H1 (cell line): Measurements from ENCODE around the gene BTRC. TPM values are rescaled to one million over a fixed set of nuclear protein-coding genes. Genes with fewer than 3 reads are reported as not detected.

Experiments
- polyA plus RNA-seq, 7 experiments: library from polyadenylated mRNA; depleted of rRNA in 3 of 7; stranded (reverse) in 5 of 7; unstranded in 2 of 7; fragments of >200 nt in 5 of 7; fragments of 200-250 nt in 2 of 7; gene quantifications; 1 replicate in 5 of 7; 2 replicates in 1 of 7; 4 replicates in 1 of 7; pipeline versions ENCODE4 v1.2.1 to v1.2.3, GENCODE V29; 2011 to 2013; ENCODE audit warnings: missing spikeins in 2 of 7, mixed read lengths in 2 of 7
- total RNA-seq: library from RNA; stranded (reverse); fragmentation: NEBNext Ultra II Directional; extraction: Animal tissue kit (Norgen Biotek cat#: 25700); gene quantifications from 2 replicates; pipeline ENCODE4 v1.2.1, GENCODE V29; 2021
- TF ChIP-seq, protein P1 (sequence below): fragments of 300-600 bp; sonication (generic); IDR thresholded peaks from 2 replicates; pipeline ENCODE4 v1.7.1; 2012; ENCODE audit warnings: low read length, moderate library complexity, mild to moderate bottlenecking, inconsistent platforms; ENCODE audit not compliant: insufficient replicate concordance

The BTRC gene
- total and polyA plus RNA-seq, 2 of the 8 experiments (the other 6 are each of a cell fraction or from before 2014, with no cell fraction given): 9.9 to 24.7 TPM

GRCh38 chr10:101482568-101482967 lies 128.6 kb downstream of the BTRC start (continued):
- TF ChIP-seq, protein P1, sequence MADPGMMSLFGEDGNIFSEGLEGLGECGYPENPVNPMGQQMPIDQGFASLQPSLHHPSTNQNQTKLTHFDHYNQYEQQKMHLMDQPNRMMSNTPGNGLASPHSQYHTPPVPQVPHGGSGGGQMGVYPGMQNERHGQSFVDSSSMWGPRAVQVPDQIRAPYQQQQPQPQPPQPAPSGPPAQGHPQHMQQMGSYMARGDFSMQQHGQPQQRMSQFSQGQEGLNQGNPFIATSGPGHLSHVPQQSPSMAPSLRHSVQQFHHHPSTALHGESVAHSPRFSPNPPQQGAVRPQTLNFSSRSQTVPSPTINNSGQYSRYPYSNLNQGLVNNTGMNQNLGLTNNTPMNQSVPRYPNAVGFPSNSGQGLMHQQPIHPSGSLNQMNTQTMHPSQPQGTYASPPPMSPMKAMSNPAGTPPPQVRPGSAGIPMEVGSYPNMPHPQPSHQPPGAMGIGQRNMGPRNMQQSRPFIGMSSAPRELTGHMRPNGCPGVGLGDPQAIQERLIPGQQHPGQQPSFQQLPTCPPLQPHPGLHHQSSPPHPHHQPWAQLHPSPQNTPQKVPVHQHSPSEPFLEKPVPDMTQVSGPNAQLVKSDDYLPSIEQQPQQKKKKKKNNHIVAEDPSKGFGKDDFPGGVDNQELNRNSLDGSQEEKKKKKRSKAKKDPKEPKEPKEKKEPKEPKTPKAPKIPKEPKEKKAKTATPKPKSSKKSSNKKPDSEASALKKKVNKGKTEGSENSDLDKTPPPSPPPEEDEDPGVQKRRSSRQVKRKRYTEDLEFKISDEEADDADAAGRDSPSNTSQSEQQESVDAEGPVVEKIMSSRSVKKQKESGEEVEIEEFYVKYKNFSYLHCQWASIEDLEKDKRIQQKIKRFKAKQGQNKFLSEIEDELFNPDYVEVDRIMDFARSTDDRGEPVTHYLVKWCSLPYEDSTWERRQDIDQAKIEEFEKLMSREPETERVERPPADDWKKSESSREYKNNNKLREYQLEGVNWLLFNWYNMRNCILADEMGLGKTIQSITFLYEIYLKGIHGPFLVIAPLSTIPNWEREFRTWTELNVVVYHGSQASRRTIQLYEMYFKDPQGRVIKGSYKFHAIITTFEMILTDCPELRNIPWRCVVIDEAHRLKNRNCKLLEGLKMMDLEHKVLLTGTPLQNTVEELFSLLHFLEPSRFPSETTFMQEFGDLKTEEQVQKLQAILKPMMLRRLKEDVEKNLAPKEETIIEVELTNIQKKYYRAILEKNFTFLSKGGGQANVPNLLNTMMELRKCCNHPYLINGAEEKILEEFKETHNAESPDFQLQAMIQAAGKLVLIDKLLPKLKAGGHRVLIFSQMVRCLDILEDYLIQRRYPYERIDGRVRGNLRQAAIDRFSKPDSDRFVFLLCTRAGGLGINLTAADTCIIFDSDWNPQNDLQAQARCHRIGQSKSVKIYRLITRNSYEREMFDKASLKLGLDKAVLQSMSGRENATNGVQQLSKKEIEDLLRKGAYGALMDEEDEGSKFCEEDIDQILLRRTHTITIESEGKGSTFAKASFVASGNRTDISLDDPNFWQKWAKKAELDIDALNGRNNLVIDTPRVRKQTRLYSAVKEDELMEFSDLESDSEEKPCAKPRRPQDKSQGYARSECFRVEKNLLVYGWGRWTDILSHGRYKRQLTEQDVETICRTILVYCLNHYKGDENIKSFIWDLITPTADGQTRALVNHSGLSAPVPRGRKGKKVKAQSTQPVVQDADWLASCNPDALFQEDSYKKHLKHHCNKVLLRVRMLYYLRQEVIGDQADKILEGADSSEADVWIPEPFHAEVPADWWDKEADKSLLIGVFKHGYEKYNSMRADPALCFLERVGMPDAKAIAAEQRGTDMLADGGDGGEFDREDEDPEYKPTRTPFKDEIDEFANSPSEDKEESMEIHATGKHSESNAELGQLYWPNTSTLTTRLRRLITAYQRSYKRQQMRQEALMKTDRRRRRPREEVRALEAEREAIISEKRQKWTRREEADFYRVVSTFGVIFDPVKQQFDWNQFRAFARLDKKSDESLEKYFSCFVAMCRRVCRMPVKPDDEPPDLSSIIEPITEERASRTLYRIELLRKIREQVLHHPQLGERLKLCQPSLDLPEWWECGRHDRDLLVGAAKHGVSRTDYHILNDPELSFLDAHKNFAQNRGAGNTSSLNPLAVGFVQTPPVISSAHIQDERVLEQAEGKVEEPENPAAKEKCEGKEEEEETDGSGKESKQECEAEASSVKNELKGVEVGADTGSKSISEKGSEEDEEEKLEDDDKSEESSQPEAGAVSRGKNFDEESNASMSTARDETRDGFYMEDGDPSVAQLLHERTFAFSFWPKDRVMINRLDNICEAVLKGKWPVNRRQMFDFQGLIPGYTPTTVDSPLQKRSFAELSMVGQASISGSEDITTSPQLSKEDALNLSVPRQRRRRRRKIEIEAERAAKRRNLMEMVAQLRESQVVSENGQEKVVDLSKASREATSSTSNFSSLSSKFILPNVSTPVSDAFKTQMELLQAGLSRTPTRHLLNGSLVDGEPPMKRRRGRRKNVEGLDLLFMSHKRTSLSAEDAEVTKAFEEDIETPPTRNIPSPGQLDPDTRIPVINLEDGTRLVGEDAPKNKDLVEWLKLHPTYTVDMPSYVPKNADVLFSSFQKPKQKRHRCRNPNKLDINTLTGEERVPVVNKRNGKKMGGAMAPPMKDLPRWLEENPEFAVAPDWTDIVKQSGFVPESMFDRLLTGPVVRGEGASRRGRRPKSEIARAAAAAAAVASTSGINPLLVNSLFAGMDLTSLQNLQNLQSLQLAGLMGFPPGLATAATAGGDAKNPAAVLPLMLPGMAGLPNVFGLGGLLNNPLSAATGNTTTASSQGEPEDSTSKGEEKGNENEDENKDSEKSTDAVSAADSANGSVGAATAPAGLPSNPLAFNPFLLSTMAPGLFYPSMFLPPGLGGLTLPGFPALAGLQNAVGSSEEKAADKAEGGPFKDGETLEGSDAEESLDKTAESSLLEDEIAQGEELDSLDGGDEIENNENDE: no peak
